Measurements from ENCODE around the gene SCUBE1. TPM values are rescaled to one million over a fixed set of nuclear protein-coding genes. Genes with fewer than 3 reads are reported as not detected.

SCUBE1 gene
- total RNA-seq, 1 experiment from 2014 or later = not detected

DNA sequence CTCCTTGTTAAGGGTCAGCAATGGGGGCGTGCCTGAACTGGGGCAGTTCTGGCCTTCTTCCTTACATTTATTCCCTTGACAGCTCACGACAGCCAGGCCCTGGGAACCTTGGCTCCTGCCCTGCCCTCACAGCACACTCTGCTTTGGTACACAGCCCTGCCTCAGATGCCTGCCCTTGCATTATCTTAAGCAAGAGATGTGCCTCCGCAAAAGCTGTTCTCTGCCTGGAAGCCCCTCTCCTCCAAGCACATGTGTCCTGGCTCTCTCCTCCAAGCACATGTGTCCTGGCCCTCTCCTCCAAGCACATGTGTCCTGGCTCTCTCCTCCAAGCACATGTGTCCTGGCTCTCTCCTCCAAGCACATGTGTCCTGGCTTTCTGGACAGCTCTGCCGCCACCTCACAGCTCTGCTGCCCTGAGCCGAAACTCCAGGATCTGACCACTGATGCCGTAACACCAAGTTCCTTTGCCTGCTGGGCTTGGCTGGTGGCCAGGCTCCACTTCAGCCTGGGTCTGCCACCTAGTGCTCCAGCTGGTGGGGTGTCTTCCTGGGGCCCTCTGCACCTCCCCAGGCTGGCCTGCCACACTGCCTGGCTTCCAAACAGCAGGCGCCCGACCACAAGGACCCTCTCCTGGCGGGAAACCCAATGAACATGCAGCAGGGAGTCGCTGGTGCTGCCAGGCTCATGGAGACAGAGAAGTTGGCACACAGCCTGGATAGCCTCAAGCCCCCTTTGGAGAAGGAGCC is 53.0 kb downstream of the SCUBE1 start:
- Histone ChIP-seq H2AFZ (no peak overlapping the region), H3K4me3 (no peak overlapping the region), H3K9me2 (ENCODE audit: insufficient read depth) (no peaks in the 10 kb centered on the region), H4K20me1 (ENCODE audit: insufficient read depth) (no peaks in the 10 kb centered on the region; the same call in 1 of the 2 replicates), H3K79me2 (ENCODE audit: low read depth) (no peaks in the 10 kb centered on the region), H3K36me3 (ENCODE audit: low read depth) (no peaks in the 10 kb centered on the region), H3K27ac (no peak overlapping the region), H3F3A (ENCODE audit: insufficient read depth, low read depth) (no peaks in the 10 kb centered on the region), H3K9me3 (ENCODE audit: insufficient read depth, low read depth) (no peaks in the 10 kb centered on the region), H3K4me1 (replicated peaks; ENCODE audit: insufficient read depth) (no peaks in the 10 kb centered on the region), H3K27me3 (ENCODE audit: insufficient read depth, low read depth) (peaks cover 43% of the 10 kb centered on the region), H3K4me2 (no peak overlapping the region)
- POLR2A ChIA-PET (ENCODE audit: unreplicated experiment) = no interaction called here
- TF ChIP-seq CTCF (conservative IDR thresholded peaks at IDR 0.05) = no peak
- no TSS peak for BruUV-seq (replicated peaks)
- intact Hi-C loops (cut with micrococcal nuclease; ENCODE audit: unreplicated experiment) = no loop called here
- no peak for DNase-seq
- CTCF ChIA-PET = no interaction called here

- CTCF ChIA-PET = no interaction called here
- intact Hi-C loops (cut with micrococcal nuclease; ENCODE audit: unreplicated experiment) = no loop called here
- Histone ChIP-seq H3F3A (ENCODE audit: insufficient read depth, low read depth) (no peaks in the 10 kb centered on the region), H3K79me2 (ENCODE audit: low read depth) (no peaks in the 10 kb centered on the region), H3K4me3 (no peak overlapping the region), H4K20me1 (ENCODE audit: insufficient read depth) (no peaks in the 10 kb centered on the region; the same call in 1 of the 2 replicates), H3K27ac (no peak overlapping the region), H3K4me1 (replicated peaks; ENCODE audit: insufficient read depth) (no peaks in the 10 kb centered on the region), H2AFZ (peak overlapping the region; percentile 50), H3K9me3 (ENCODE audit: insufficient read depth, low read depth) (no peaks in the 10 kb centered on the region), H3K9me2 (ENCODE audit: insufficient read depth) (no peaks in the 10 kb centered on the region), H3K4me2 (peak overlapping the region; percentile 46), H3K36me3 (ENCODE audit: low read depth) (no peaks in the 10 kb centered on the region), H3K27me3 (ENCODE audit: insufficient read depth, low read depth) (peaks cover 49% of the 10 kb centered on the region)
- POLR2A ChIA-PET (ENCODE audit: unreplicated experiment) = no interaction called here
- no peak for TF ChIP-seq EZH2 (IDR thresholded peaks at IDR 0.05; ENCODE audit: low read depth)
- TF ChIP-seq CTCF (conservative IDR thresholded peaks at IDR 0.05) = no peak
- no TSS peak for BruUV-seq (replicated peaks)
- DNase-seq = no peak
Measured at GRCh38 chr22:43289531-43289963, 53.6 kb downstream of the SCUBE1 start.

DNA sequence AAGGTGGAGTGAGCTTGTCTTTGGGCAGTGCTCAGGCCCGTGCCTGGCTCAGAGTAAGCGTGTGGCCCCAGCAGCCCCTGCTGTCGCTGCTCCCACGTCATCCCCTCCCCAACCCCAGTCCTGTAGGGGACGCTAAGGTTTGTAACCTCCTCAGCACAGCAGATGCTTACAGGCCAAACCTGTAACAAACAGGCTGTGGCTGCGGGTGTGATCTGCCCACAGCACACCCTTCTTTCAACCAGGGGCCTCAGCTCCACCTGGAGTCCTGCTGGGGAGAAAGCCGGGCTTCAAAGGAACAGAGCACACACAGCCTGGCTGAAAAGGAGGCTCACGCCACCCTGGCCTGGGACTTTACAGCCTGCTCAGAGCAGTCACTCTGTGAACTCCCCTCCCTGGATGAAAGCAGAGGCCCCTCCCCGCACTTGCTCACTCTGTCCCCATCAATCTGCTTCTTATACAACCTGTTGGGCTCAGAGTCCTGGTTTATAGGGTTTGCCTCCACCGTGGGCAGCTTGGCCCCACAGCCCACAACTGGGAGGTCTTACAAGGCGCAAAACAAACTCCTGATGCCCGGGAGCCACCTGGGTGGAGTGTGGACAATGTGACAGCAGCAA is 54.3 kb downstream of the SCUBE1 start:
- no peaks in the 10 kb centered on the region for H3K9me2 ChIP-seq (ENCODE audit: insufficient read depth)
- H3K27ac ChIP-seq = no peak overlapping the region
- H3K4me3 ChIP-seq = no peak overlapping the region
- H3K36me3 ChIP-seq (ENCODE audit: low read depth) = no peaks in the 10 kb centered on the region
- intact Hi-C loops (cut with micrococcal nuclease; ENCODE audit: unreplicated experiment) = no loop called here
- H4K20me1 ChIP-seq (ENCODE audit: insufficient read depth) = no peaks in the 10 kb centered on the region; the same call in 1 of the 2 replicates
- ChIA-PET CTCF (no interaction called here), POLR2A (ENCODE audit: unreplicated experiment) (interaction anchor here (0.7 kb wide), 1 partner anchor 16 kb away, joined by 7 read pairs; no protein-coding TSS in a partner anchor)
- H3K79me2 ChIP-seq (ENCODE audit: low read depth) = no peaks in the 10 kb centered on the region
- H2AFZ ChIP-seq = peak overlapping the region; percentile 50
- H3K9me3 ChIP-seq (ENCODE audit: insufficient read depth, low read depth) = no peaks in the 10 kb centered on the region
- no TSS peak for BruUV-seq (replicated peaks)
- H3K4me2 ChIP-seq = peak overlapping the region; percentile 46
- no peaks in the 10 kb centered on the region for H3F3A ChIP-seq (ENCODE audit: insufficient read depth, low read depth)
- no peak for DNase-seq
- no peaks in the 10 kb centered on the region for H3K4me1 ChIP-seq (replicated peaks; ENCODE audit: insufficient read depth)
- H3K27me3 ChIP-seq (ENCODE audit: insufficient read depth, low read depth) = peaks cover 54% of the 10 kb centered on the region
- TF ChIP-seq EZH2 (IDR thresholded peaks at IDR 0.05; ENCODE audit: low read depth) (no peak), CTCF (conservative IDR thresholded peaks at IDR 0.05) (no peak)

All from PC-9 (cell line).